NOMO-1 (cell line): ENCODE results near the gene TMEM86A.

Source experiments
- DNase-seq, 2 experiments: peaks; one replicate each; lab custom pipeline; 2025; ENCODE audit not compliant: unreplicated experiment in 2 of 2; lab: John Stamatoyannopoulos, UW

TMEM86A gene

GRCh38 chr11:18699848-18700261 lies 1.3 kb downstream of the TMEM86A start:
- DNase-seq = no peak

GRCh38 chr11:18700375-18700774 lies 1.8 kb downstream of the TMEM86A start:
- DNase-seq = no peak

- no peak for DNase-seq
Measured at GRCh38 chr11:18700872-18701271, 2.3 kb downstream of the TMEM86A start.

GRCh38 chr11:18701614-18702216 lies 3.1 kb downstream of the TMEM86A start:
- no peak for DNase-seq

- DNase-seq = no peak
Measured at GRCh38 chr11:18703001-18703763, 4.6 kb downstream of the TMEM86A start.

- no peak for DNase-seq
Measured at GRCh38 chr11:18704045-18704645, 5.6 kb downstream of the TMEM86A start.

- DNase-seq = no peak
Measured at GRCh38 chr11:18704698-18705097, 6.1 kb downstream of the TMEM86A start.

GRCh38 chr11:18705651-18706281 lies 7.2 kb downstream of the TMEM86A start:
- DNase-seq = no peak

- no peak for DNase-seq
Measured at GRCh38 chr11:18706330-18707243, 8.0 kb downstream of the TMEM86A start.

GRCh38 chr11:18707811-18708340 lies 9.3 kb downstream of the TMEM86A start:
- DNase-seq = peak in 1 of 2 experiments; percentile 13

- DNase-seq = no peak
Measured at GRCh38 chr11:18709414-18709813, 10.8 kb downstream of the TMEM86A start.

GRCh38 chr11:18710545-18710944 lies 12.0 kb downstream of the TMEM86A start:
- DNase-seq = no peak

GRCh38 chr11:18713646-18714442 lies 15.3 kb downstream of the TMEM86A start:
- no peak for DNase-seq

GRCh38 chr11:18714443-18714780 lies 15.8 kb downstream of the TMEM86A start:
- no peak for DNase-seq

GRCh38 chr11:18715476-18715875 lies 16.9 kb downstream of the TMEM86A start:
- no peak for DNase-seq

GRCh38 chr11:18720091-18720807 lies 21.7 kb downstream of the TMEM86A start:
- no peak for DNase-seq

GRCh38 chr11:18720808-18721560 lies 22.4 kb downstream of the TMEM86A start:
- DNase-seq = peak; percentile 34 to 39
